COLO668 (cell line): Measurements from ENCODE around the gene PLXDC2.

Source experiments
- DNase-seq: peaks from one replicate; lab custom pipeline; 2025; ENCODE audit not compliant: unreplicated experiment; lab: John Stamatoyannopoulos, UW

Gene PLXDC2

GRCh38 chr10:19935176-19935575 lies 118.9 kb downstream of the PLXDC2 start:
- DNase-seq = no peak

GRCh38 chr10:19936289-19936688 lies 120.1 kb downstream of the PLXDC2 start:
- no peak for DNase-seq

DNA sequence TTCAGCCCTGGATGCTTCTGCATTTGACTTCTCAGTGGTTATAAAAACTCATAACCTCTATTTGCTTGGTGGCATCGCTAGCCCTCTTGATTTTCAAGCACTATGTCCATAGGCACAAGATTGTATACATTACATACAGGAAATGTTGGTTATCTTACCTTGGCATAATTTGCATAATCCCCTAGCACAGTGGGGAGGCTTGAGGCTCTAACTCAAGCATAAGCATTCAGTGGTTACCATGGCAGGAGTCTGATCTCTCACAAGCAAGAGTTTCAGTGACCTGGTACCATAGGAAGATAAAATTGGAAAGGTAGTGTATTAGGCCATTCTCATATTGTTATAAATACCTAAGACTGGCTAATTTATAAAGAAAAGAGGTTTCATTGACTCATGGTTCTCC lies 121.8 kb downstream of the PLXDC2 start:
- no peak for DNase-seq

DNA sequence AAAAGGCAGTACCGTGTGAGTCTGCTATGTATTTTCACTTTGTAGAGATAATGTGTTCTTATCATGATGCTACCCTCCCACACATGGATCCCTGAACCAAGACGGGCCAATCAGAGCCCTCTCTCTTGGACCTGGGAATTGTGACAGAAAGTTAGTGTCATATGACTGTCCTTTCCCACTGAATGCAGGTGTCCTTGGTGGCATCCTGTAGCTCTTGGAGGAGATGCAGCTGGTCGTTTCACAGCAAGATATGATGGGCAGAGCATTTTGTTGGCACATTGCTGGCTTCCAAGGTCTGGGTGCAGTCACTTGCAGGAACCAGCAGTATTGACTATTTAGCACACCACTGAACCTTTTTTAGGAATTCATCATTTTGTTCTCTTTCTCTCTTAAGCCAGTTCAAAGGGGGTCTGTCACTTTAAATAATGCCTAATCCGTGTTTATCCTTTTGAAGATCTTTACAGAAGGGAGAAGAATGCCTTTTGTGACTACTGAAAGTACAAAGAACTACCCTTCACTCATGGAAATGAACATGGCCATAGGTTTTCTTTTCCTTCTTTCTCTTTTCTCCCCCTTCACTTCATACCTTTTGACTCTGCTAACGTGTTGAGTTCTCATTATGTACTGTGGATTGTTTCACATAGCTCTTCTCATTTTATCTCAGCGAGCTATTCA lies 125.1 kb downstream of the PLXDC2 start:
- DNase-seq = no peak

DNA sequence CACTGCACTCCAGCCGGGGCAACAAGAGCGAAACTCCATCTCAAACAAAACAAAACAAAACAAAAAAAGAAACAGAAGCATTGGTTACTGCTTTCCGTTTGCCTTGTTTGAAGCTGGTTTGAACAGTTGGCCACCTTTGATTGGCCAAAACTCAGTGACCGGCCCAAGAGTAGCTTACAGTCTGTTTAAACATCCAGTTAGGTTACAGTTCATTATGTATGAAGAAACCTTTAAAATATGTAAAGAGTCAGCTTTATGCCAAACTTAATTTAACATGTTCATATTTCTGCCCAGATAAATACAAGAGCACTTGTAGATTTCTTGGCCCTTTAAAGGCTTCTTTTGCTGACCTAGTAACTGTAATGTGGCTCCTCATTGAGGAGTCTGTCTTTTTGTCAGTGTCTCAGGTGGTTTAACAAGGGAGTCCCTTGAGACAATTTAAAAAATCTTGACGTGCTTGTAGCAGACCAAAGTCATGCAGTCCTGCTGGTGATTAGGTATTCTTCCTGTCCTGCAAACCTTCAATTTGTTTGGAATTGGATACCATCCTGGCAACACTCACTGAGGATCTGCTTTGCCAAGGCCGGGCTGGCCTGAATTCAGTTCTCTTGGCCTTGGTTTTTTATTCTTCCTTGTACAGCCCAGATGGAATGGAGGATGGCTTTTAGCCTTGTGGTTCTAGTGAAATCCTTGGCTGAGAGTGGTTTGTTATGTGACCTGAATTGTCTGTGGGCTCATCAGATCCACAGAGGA lies 128.9 kb downstream of the PLXDC2 start:
- DNase-seq = no peak

DNA sequence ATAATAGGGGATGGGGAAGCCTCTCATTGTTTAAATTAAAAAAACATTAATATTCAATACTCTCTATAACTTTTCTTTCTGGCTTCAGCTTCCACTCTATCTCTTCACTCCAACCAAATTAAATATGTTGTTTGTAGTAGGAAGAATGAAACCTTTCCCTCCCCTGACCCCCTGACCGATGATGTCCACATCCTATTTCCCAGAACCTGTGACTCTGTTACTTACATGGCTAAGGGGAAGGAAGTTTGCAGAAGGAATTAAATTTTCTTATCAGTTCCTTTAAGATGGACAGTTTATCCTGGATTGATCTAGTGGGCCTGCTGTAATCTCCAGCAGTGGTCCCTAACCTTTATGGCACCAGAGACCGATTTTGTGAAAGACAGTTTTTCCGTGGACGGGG lies 130.0 kb downstream of the PLXDC2 start:
- DNase-seq = no peak

- no peak for DNase-seq
Observed at GRCh38 chr10:19946791-19947190, 130.6 kb downstream of the PLXDC2 start.

DNA sequence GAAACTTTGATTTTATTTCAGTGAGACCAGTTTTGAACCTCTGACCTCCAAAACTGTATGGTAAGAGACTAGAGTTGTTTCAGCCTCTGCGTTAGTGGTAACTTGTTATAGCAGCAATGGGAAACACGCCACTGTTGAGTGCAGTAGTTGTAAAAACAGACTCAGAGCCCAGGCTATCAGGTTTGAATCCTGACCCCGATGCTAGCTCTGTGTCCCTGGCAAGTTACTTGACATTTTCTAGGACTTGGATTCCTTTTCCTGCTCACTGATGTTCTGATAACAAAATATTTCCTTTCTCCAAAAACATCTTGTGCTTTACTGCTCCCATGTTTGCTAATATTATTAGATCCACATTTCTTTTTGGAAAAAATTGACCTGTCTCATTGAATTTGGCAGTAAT lies 131.0 kb downstream of the PLXDC2 start:
- no peak for DNase-seq

GRCh38 chr10:19947656-19948055 lies 131.4 kb downstream of the PLXDC2 start:
- DNase-seq = no peak

- DNase-seq = no peak
Observed at GRCh38 chr10:19952224-19953010, 136.2 kb downstream of the PLXDC2 start.

DNA sequence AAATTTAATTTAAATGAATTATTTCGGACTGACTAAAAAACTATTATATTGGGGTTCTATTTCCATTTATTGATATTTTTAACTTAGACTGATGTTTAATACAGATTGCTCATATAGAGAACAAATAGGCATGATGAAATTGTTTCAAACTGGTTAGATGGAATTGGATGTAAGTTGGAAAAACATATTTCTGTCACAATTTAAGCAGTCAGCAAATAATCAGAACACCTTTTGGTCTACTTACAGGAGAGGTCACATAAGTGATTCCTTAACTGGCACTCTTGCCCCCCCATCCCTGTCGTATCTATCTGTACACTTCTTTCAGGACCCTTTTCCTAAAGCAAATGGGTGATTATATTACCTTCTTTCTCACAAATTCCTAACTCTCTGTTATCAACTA lies 138.4 kb downstream of the PLXDC2 start:
- DNase-seq = no peak

- no peak for DNase-seq
Observed at GRCh38 chr10:19956516-19957032, 140.3 kb downstream of the PLXDC2 start.

DNA sequence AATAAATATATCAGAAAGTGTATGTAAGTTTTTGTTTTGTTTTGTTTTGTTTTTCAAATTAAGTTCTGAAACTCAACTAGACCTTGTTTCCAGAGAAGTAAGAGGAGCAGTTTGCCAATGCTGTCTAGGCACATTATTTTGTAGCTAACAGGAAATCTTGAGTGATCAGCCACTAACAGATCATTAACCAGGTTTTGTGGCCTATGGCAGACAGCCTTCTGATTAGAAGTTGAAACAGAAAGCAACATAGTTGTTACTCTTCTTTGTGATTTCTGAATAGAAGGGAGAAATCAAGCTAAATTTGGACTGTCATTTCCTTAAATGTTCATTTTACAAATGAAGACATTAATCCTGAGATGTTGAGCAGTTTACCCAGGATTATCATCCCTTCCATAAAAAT lies 142.6 kb downstream of the PLXDC2 start:
- DNase-seq = no peak

DNA sequence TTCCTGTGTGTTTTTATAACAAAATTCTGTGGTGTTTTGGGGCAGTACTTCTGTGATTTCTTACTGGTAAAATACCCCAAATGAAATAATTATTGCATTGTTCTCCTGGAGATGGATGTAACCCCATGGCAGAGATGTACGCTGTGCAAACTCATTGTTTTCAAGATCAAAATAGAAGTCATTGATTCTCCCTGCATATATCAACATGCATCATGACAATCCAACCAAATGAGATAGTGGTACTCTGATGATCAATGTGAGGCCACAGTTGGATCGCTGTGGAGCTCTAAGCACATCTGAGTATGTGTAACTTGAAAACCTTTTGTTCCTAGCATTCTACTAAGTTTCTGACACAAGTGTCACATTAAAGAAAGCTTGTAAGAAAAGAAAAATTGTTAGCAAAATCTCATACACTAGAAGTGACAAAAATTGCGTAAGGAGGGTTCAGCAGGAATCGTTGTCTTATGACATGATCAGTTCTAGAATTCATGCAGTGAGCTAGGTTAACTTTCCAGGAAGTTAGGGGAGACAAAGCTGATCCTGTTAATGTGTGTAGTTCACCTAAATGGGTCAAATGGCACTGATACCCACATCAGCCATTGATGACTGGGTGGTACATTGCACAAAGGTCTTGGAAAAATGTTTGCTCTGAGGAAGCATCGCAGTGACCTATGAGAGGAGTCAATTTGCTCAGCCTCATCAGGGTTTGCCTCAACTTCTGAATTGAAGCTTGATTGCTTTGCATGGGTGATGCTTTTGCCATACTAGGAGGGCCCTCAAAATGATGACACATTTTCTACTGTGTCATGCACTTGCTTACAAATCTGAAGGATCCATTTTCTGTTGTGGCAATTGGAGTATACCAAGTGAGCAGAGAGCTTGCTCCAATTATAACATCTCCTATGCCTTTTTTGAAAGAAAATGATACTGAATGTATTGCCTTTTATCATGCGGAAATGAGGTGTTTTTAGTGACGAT lies 145.1 kb downstream of the PLXDC2 start:
- DNase-seq = no peak

DNA sequence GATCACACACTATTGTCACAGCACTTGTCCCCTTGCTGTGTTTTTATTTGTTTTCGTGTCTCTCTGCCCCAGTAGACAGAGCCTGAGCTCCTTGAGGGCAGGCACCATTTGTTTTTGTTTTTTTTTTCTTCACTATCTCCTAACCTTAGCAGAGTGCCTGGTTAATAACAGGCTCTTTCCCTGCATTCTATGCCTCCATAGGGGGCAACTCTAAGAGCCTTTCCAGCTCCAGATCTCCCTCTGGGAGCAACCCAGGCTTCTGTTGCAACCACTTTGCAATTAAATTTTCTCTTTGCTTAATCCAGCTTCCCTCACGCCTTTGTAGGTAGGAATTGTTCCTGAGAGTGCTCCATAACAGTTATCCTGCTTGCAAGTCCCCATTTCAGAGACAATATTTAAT lies 148.4 kb downstream of the PLXDC2 start:
- DNase-seq = no peak

DNA sequence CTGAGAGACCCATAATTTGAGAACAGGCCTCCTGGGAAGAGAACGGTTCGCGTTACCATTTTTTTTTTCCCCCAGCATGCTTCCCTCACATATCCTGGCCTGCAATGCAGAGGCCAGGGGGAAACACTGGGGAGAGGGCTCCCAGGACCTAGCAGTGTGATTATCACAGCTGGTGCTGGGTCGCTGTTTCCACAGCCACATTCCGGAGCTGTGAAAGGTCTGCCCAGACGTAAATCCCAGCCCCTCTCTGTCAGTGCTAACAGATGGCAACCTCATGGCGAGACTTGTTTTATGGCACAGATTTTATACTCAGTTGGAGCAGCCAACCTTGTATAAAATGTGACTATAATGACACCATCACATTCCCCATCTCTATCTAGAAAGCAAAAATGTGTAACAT lies 150.5 kb downstream of the PLXDC2 start:
- no peak for DNase-seq

- DNase-seq = no peak
Observed at GRCh38 chr10:19967981-19968380, 151.7 kb downstream of the PLXDC2 start.

GRCh38 chr10:19968745-19969144 lies 152.5 kb downstream of the PLXDC2 start:
- DNase-seq = no peak

DNA sequence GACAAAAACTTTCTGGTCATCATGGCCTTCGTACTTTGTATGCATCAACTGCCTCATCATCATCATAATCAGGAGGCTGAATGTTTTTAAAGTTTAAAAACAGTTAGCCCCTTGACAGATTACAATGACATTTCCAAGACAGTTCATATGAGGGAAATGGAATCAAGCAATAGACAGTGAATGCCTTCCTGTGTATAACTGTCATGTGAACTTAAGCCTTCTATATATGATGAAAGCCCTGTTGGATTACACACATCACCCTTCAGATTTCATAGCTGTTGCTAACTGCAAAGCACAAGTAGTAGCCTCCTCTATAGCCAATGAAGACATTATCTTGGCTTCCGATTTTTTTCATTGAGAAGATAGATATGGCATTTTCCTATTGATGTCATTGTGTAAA lies 154.0 kb downstream of the PLXDC2 start:
- no peak for DNase-seq

DNA sequence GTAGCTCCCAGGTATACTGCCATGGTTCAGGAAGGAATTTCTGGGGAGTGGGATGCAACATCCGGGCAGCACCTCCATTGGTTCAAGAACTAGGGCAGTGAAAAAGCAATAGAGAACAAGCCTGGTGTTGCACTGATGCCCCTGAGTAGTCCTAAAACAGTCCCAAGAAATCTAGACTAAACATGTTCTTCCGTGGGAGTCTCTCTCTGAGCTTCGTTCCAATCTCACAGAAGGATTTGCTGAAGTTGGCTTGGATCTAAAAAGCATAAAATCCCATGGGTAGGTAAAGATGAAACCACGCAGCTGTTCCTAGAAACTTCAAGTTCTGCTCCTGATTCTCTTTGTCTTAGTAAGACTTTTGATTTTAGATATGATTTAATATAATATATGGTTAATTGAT lies 154.5 kb downstream of the PLXDC2 start:
- no peak for DNase-seq
